Measurements from ENCODE around the gene ZNF215.
"Not testable (repeated sequence)": the region's sequence is repeated elsewhere in the genome, so short reads cannot be mapped to it uniquely, and the experiment has no call there.

Gene ZNF215

DNA sequence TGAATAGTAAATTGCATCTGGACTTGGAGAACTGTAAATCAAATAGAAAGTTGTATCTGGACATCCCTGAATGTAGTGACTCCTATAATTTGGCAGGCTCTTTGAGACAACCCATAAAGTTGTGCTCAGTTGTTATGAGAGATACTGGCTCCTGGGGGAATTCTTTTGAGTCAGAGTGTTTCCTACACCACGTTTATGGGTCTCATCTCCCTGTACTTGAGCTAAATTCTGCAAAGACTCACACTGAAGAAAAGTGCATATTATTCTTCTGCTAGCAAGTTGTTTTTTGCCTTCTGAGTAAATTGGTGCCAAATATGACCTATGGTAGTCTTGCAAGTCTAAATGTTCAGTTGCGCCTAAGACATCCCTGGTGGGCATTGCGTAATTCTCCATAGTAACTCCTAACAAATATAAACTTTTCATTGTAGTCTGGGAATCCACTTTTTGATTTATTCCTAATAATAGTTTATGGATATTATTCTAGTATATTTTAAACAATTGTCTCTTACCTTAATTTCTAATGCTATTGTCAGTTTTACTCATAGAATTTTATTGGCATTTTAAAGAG, 5.0 kb downstream of the ZNF215 start:
- WGBS, 2 experiments: 92 to 94% methylated on average over 1 to 3 of the region's 3 CpGs
- H3K36me3 ChIP-seq (ENCODE audit: control insufficient read depth, insufficient read depth, low read length): no peaks in the 10 kb centered on the region
- H3K4me1 ChIP-seq (ENCODE audit: control insufficient read depth, insufficient read depth, low read length): peaks cover 4% of the 10 kb centered on the region

DNA sequence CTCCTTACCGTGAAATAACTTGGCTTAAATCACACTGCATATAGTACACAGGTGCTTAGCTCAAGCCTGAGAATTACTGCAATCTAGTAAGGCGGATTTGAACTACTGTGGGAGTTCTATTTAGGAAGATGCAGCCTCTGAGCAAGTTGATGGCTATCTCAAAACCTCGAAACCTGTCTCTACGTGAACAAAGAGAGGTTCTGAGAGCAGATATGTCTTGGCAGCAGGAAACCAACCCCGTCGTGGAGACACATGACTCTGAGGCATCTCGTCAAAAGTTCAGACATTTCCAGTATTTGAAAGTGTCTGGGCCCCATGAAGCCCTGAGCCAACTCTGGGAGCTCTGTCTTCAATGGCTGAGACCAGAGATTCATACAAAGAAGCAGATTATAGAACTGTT, 5.9 kb downstream of the ZNF215 start:
- WGBS, 2 experiments: 93 to 96% methylated on average over 7 of the region's 7 CpGs
- Histone ChIP-seq H3K27ac (ENCODE audit: insufficient read depth, low read depth, low read length, poor library complexity, severe bottlenecking) (no peak overlapping the region), H3K4me3 (ENCODE audit: insufficient read depth, low read depth, low read length) (no peak overlapping the region), H3K9me3 (ENCODE audit: control insufficient read depth, low read length) (no peaks in the 10 kb centered on the region), H3K4me1 (ENCODE audit: control insufficient read depth, insufficient read depth, low read length) (peaks cover 3% of the 10 kb centered on the region), H3K36me3 (ENCODE audit: control insufficient read depth, insufficient read depth, low read length) (no peaks in the 10 kb centered on the region), H3K27me3 (ENCODE audit: control insufficient read depth, insufficient read depth, low read length, poor library complexity, severe bottlenecking) (peaks cover 6% of the 10 kb centered on the region)

More for the DNA sequence above, 5.0 kb downstream of the ZNF215 start:
- Histone ChIP-seq H3K27me3 (ENCODE audit: control insufficient read depth, insufficient read depth, low read length, poor library complexity, severe bottlenecking) (peaks cover 6% of the 10 kb centered on the region), H3K4me3 (ENCODE audit: insufficient read depth, low read depth, low read length) (no peak overlapping the region), H3K9me3 (ENCODE audit: control insufficient read depth, low read length) (no peaks in the 10 kb centered on the region), H3K27ac (ENCODE audit: insufficient read depth, low read depth, low read length, poor library complexity, severe bottlenecking) (no peak overlapping the region)

DNA sequence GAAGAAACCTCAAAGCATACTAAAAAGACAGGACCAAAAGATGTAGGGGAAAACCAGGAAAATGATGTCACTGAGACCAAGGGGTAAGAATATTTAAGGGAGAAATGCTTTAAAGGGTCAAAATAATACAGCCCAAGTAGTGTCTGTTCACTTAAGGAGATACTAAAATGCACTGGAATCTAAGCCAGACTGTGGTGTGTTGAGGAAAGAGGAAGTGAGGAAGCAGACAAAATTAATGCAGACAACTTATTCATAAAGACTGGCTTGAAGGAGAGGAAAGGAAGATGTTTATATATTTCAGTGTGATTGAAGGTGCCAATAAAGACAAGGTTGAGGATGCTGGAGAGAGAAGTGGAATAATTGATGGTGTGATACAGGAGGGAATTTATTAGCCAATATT, 15.7 kb downstream of the ZNF215 start:
- H3K4me1 ChIP-seq (ENCODE audit: control insufficient read depth, insufficient read depth, low read length): no peaks in the 10 kb centered on the region
- H3K36me3 ChIP-seq (ENCODE audit: control insufficient read depth, insufficient read depth, low read length): no peaks in the 10 kb centered on the region
- no peak overlapping the region for H3K4me3 ChIP-seq (ENCODE audit: insufficient read depth, low read depth, low read length)
- no peak overlapping the region for H3K27ac ChIP-seq (ENCODE audit: insufficient read depth, low read depth, low read length, poor library complexity, severe bottlenecking)
- H3K9me3 ChIP-seq (ENCODE audit: control insufficient read depth, low read length): no peaks in the 10 kb centered on the region
- H3K27me3 ChIP-seq (ENCODE audit: control insufficient read depth, insufficient read depth, low read length, poor library complexity, severe bottlenecking): no peaks in the 10 kb centered on the region

DNA sequence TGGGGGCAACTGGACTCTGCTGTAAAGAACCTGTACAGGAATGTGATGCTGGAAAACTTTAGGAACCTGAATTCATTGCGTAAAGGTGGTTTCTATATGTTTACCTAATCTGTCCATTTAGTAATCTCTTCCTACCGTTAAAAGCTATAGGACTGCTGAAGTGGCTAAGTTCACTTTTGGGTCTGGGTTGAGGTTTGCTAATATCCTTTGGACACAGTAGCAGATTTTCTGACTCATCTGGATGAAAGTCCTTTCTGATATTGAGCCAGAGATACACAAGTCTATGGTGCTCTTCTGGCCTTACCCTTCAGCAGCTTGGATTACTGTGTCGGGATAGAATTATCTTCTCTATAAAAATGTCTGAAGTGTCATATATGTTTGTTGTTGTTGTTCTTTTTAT, 16.9 kb downstream of the ZNF215 start:
- WGBS, 2 experiments: 84 to 95% methylated on average over 3 of the region's 3 CpGs
- H3K4me3 ChIP-seq (ENCODE audit: insufficient read depth, low read depth, low read length): no peak overlapping the region
- H3K36me3 ChIP-seq (ENCODE audit: control insufficient read depth, insufficient read depth, low read length): no peaks in the 10 kb centered on the region
- no peaks in the 10 kb centered on the region for H3K27me3 ChIP-seq (ENCODE audit: control insufficient read depth, insufficient read depth, low read length, poor library complexity, severe bottlenecking)
- no peaks in the 10 kb centered on the region for H3K9me3 ChIP-seq (ENCODE audit: control insufficient read depth, low read length)
- H3K4me1 ChIP-seq (ENCODE audit: control insufficient read depth, insufficient read depth, low read length): no peaks in the 10 kb centered on the region
- no peak overlapping the region for H3K27ac ChIP-seq (ENCODE audit: insufficient read depth, low read depth, low read length, poor library complexity, severe bottlenecking)

DNA sequence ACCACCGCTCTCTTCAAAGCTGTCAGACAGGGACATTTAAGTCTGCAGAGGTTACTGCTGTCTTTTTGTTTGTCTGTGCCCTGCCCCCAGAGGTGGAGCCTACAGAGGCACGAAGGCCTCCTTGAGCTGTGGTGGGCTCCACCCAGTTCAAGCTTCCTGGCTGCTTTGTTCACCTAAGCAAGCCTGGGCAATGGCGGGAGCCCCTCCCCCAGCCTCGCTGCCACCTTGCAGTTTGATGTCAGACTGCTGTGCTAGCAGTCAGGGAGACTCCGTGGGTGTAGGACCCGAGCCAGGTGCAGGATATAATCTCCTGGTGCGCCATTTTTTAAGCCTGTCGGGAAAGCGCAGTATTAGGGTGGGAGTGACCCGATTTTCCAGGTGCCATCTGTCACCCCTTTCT, 28.0 kb downstream of the ZNF215 start:
- H3K4me1 ChIP-seq (ENCODE audit: control insufficient read depth, insufficient read depth, low read length); H3K9me3 ChIP-seq (ENCODE audit: control insufficient read depth, low read length); H3K27ac ChIP-seq (ENCODE audit: insufficient read depth, low read depth, low read length, poor library complexity, severe bottlenecking); H3K27me3 ChIP-seq (ENCODE audit: control insufficient read depth, insufficient read depth, low read length, poor library complexity, severe bottlenecking); H3K4me3 ChIP-seq (ENCODE audit: insufficient read depth, low read depth, low read length); H3K36me3 ChIP-seq (ENCODE audit: control insufficient read depth, insufficient read depth, low read length): not testable (repeated sequence)
- 91 to 92% methylated on average over 9 of the region's 10 CpGs for WGBS, 2 experiments

DNA sequence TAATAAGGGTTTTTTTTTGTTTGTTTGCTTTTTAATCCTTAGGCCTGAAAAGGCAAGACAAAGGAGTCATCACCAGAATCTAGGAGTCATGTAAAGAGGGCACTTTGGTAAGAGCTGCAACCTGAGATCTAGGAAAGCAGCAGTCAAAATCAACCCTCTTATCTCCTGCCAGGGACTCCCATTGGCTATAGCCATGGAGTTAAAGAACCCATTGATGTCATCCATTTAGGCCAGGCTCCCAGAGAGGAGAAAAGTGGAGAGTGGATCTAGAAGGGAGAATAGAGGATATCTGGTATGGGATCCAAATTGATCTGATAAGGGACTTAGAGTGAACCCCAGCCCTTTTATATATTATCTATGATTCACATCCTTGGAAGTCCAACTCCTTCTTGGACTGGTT, 35.9 kb downstream of the ZNF215 start:
- Histone ChIP-seq H3K4me1 (ENCODE audit: control insufficient read depth, insufficient read depth, low read length) (no peaks in the 10 kb centered on the region), H3K9me3 (ENCODE audit: control insufficient read depth, low read length) (no peaks in the 10 kb centered on the region), H3K27me3 (ENCODE audit: control insufficient read depth, insufficient read depth, low read length, poor library complexity, severe bottlenecking) (no peaks in the 10 kb centered on the region), H3K36me3 (ENCODE audit: control insufficient read depth, insufficient read depth, low read length) (no peaks in the 10 kb centered on the region), H3K27ac (ENCODE audit: insufficient read depth, low read depth, low read length, poor library complexity, severe bottlenecking) (no peak overlapping the region), H3K4me3 (ENCODE audit: insufficient read depth, low read depth, low read length) (no peak overlapping the region)

DNA sequence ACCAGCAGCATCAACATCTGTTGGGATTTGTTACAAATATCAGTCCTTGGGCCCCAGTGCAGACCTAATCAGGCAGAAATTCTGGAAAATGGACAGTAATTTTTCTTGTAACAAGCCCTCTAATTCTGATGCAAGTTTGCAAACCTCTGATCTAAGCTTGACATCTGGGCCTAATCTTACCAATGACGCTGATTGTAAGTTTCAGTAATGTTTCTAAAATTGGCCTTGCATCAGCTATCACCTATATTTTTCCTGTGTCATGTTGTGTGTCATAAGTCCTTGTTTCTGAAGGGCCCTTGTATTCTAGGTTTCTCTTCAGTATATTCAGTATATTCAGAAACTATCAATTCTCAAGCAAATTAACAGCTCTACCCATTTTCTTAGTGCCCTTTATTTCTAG, 36.4 kb downstream of the ZNF215 start:
- H3K9me3 ChIP-seq (ENCODE audit: control insufficient read depth, low read length): no peaks in the 10 kb centered on the region
- no peaks in the 10 kb centered on the region for H3K36me3 ChIP-seq (ENCODE audit: control insufficient read depth, insufficient read depth, low read length)
- H3K4me3 ChIP-seq (ENCODE audit: insufficient read depth, low read depth, low read length): no peak overlapping the region
- no peaks in the 10 kb centered on the region for H3K4me1 ChIP-seq (ENCODE audit: control insufficient read depth, insufficient read depth, low read length)
- H3K27me3 ChIP-seq (ENCODE audit: control insufficient read depth, insufficient read depth, low read length, poor library complexity, severe bottlenecking): no peaks in the 10 kb centered on the region
- WGBS, 2 experiments: 96 to 100% methylated on average over 1 of the region's 1 CpG
- no peak overlapping the region for H3K27ac ChIP-seq (ENCODE audit: insufficient read depth, low read depth, low read length, poor library complexity, severe bottlenecking)

DNA sequence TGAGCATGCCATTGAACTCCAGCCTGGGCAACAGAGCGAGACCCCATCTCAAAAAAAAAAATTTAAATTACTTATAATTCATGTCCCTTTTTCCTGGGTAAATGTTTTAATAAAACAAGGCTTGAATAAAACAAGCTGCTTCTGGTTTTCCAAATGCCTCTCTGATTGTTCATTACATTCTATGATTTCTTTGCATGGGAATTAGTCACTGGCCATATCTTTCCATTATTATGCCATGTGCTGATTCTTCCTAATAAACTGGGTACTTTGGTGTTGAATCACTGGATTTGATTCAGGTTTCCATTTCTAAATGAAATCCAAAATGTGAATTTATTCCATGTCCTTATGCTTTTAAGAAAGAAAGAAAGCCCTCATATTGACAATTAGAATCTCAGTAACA, 42.6 kb downstream of the ZNF215 start:
- Histone ChIP-seq H3K4me3 (ENCODE audit: insufficient read depth, low read depth, low read length) (no peak overlapping the region), H3K4me1 (ENCODE audit: control insufficient read depth, insufficient read depth, low read length) (no peaks in the 10 kb centered on the region), H3K27ac (ENCODE audit: insufficient read depth, low read depth, low read length, poor library complexity, severe bottlenecking) (no peak overlapping the region), H3K9me3 (ENCODE audit: control insufficient read depth, low read length) (no peaks in the 10 kb centered on the region), H3K36me3 (ENCODE audit: control insufficient read depth, insufficient read depth, low read length) (no peaks in the 10 kb centered on the region), H3K27me3 (ENCODE audit: control insufficient read depth, insufficient read depth, low read length, poor library complexity, severe bottlenecking) (no peaks in the 10 kb centered on the region)
- WGBS, 2 experiments: 100% methylated on average over 1 of the region's 1 CpG

DNA sequence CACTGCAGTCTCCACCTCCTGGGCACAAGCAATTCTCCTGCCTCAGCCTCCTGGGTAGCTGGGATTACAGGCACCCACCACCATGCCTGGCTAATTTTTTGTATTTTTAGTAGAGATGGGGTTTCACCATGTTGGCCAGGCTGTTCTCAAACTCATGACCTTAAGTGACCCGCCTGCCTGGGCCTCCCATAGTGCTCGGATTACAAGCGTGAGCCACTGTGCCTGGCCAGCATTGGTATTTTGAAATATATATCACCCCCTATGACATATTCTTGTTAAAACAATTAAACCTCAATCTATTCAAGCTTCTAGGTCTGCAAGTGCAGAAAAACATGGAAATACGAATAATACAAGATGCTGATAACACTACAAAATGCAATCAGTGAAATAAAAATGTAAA, 43.6 kb downstream of the ZNF215 start:
- H3K4me3 ChIP-seq (ENCODE audit: insufficient read depth, low read depth, low read length); H3K9me3 ChIP-seq (ENCODE audit: control insufficient read depth, low read length); H3K4me1 ChIP-seq (ENCODE audit: control insufficient read depth, insufficient read depth, low read length); H3K27ac ChIP-seq (ENCODE audit: insufficient read depth, low read depth, low read length, poor library complexity, severe bottlenecking); H3K27me3 ChIP-seq (ENCODE audit: control insufficient read depth, insufficient read depth, low read length, poor library complexity, severe bottlenecking); H3K36me3 ChIP-seq (ENCODE audit: control insufficient read depth, insufficient read depth, low read length): not testable (repeated sequence)
- 84 to 88% methylated on average over 3 to 4 of the region's 4 CpGs for WGBS, 2 experiments

DNA sequence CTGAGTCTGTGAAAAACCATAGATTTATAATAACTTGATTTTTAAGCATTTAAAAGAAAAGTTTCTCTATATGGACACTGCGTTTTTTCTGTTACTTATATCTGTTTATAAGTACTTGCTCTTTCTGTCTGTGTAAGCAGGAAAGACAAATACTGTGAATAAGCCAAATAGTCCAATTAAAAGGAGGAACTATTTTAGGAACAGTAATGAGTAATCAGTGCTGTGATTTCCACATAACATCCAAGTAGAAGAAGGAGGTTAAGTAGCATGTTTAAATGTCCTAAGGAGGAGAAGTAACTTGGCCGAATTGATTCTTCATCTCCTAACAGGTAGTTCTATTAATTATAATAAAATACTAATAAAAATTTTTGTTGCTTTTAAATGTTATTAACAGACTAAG, 53.1 kb downstream of the ZNF215 start:
- Histone ChIP-seq H3K36me3 (ENCODE audit: control insufficient read depth, insufficient read depth, low read length) (no peaks in the 10 kb centered on the region), H3K27ac (ENCODE audit: insufficient read depth, low read depth, low read length, poor library complexity, severe bottlenecking) (no peak overlapping the region), H3K4me1 (ENCODE audit: control insufficient read depth, insufficient read depth, low read length) (no peaks in the 10 kb centered on the region), H3K4me3 (ENCODE audit: insufficient read depth, low read depth, low read length) (no peak overlapping the region), H3K9me3 (ENCODE audit: control insufficient read depth, low read length) (no peaks in the 10 kb centered on the region), H3K27me3 (ENCODE audit: control insufficient read depth, insufficient read depth, low read length, poor library complexity, severe bottlenecking) (no peaks in the 10 kb centered on the region)
- WGBS, 2 experiments: no CpG with 5 or more reads among the region's 2 CpGs

DNA sequence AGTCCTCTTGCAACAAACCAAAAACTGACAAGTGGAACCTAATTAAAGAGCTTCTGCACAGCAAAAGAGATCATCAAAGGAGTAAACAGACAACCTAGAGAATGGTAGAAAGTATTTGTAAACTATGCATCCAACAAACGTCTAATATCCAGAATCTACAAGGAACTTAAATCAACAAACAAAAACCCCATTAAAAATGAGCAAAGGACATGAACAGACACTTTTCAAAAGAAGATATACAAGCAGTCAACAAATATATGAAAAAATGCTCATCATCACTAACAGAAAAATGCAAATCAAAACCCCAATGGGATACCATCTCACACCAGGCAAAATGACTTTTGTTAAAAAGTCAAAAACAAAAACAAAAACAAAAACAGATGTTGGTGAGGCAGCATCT, 60.3 kb downstream of the ZNF215 start:
- no peak overlapping the region for H3K27ac ChIP-seq (ENCODE audit: insufficient read depth, low read depth, low read length, poor library complexity, severe bottlenecking)
- 88% methylated on average over 1 of the region's 1 CpG; no CpG with 5 or more reads in 1 of the 2 experiments for WGBS, 2 experiments

More for the DNA sequence above, 60.3 kb downstream of the ZNF215 start:
- H3K27me3 ChIP-seq (ENCODE audit: control insufficient read depth, insufficient read depth, low read length, poor library complexity, severe bottlenecking): no peaks in the 10 kb centered on the region
- H3K36me3 ChIP-seq (ENCODE audit: control insufficient read depth, insufficient read depth, low read length): no peaks in the 10 kb centered on the region
- no peaks in the 10 kb centered on the region for H3K9me3 ChIP-seq (ENCODE audit: control insufficient read depth, low read length)
- H3K4me1 ChIP-seq (ENCODE audit: control insufficient read depth, insufficient read depth, low read length): no peaks in the 10 kb centered on the region
- H3K4me3 ChIP-seq (ENCODE audit: insufficient read depth, low read depth, low read length): no peak overlapping the region
